ENCODE measurements around the gene PFDN5. TPM values are rescaled to one million over a fixed set of nuclear protein-coding genes. Genes with fewer than 3 reads are reported as not detected.

The PFDN5 gene
- total and polyA plus RNA-seq, 9 of the 15 experiments (the other 6 are each of a cell fraction or from before 2014, with no cell fraction given): 361 to 1,636 (median 742) TPM

GRCh38 chr12:53320352-53321195 is 25.2 kb downstream of the PFDN5 start:
- no peaks in the 10 kb centered on the region for H3K27me3 ChIP-seq (ENCODE audit: control insufficient read depth in 2 of 2, insufficient read depth in 2 of 2, low read length in 2 of 2)
- H3K9ac ChIP-seq (ENCODE audit: insufficient read depth in 1 of 2, low read depth in 2 of 2, low read length in 2 of 2): peak overlapping the region; percentile 93 to 99
- BruUV-seq (replicated peaks): TSS peak; percentile 89
- DNase-seq (ENCODE audit: extremely low read depth in 1 of 4, low spot score in 3 of 4) (no peak), ATAC-seq (no peak), FAIRE-seq (no peak)
- 25% methylated on average over 10 of the region's 10 CpGs for WGBS (ENCODE audit: insufficient coverage, low coverage, missing lambda C conversion rate)
- in situ Hi-C loops (cut with MboI): loop anchor here (10.0 kb wide), 1 partner anchor 184 kb away; the partner anchor contains the start of genes NPFF and TARBP2
- H3K27ac ChIP-seq (ENCODE audit: extremely low read depth, low read depth, low read length): peak overlapping the region; percentile 97
- no peaks in the 10 kb centered on the region for H4K20me1 ChIP-seq (replicated peaks; ENCODE audit: control insufficient read depth, insufficient read depth, low read length)
- H2AFZ ChIP-seq (ENCODE audit: low read depth, low read length): peak overlapping the region; percentile 99
- no peaks in the 10 kb centered on the region for H3K9me3 ChIP-seq (replicated peaks; ENCODE audit: control insufficient read depth, insufficient read depth, low read depth, low read length)
- H3K9me1 ChIP-seq (ENCODE audit: control insufficient read depth, insufficient read depth, low read length): peaks cover 4% of the 10 kb centered on the region
- H3K4me2 ChIP-seq (ENCODE audit: insufficient read depth, low read length): peak overlapping the region; percentile 85
- POLR2A ChIA-PET: interaction anchor here (0.6 to 3.9 kb wide), 36 partner anchors 10 to 961 kb away, joined by 3 to 38 read pairs (median 4); partner anchors contain the start of genes PFDN5, SP7 and TARBP2
- peaks cover 36% of the 10 kb centered on the region for H3K36me3 ChIP-seq (ENCODE audit: control insufficient read depth, insufficient read depth, low read length)
- H3K4me1 ChIP-seq (replicated peaks in 1 of 2; ENCODE audit: control insufficient read depth in 2 of 2, insufficient read depth in 2 of 2, low read length in 2 of 2): peaks cover 29 to 35% of the 10 kb centered on the region in 2 experiments
- intact Hi-C loops (cut with micrococcal nuclease): loop anchor here (1.0 to 10.0 kb wide), 3 partner anchors 25 to 104 kb away; partner anchors contain the start of genes AMHR2, ESPL1 and PFDN5
- H3K4me3 ChIP-seq: peak overlapping the region; percentile 75
- peaks cover 12% of the 10 kb centered on the region for H3K79me2 ChIP-seq (ENCODE audit: control insufficient read depth, insufficient read depth, low read length)
- CTCF ChIA-PET (ENCODE audit: low intra/inter-chr PET ratio): interaction anchor here (0.5 to 0.9 kb wide), 2 partner anchors 106 to 187 kb away, joined by 3 to 4 read pairs; no protein-coding TSS in a partner anchor
- peak; percentile 37 for TF ChIP-seq MAFK (IDR thresholded peaks at IDR 0.05; ENCODE audit: low read length)
- 0 out of 2 replicates have a peak, but pooled peaks have one; percentile 0 for TF ChIP-seq KAT7 (CRISPR knock-in tag; IDR thresholded peaks at IDR 0.05; ENCODE audit: borderline replicate concordance)
- 0 out of 2 replicates have a peak, but pooled peaks have one; percentile 33 for TF ChIP-seq CREB5 (CRISPR knock-in tag; IDR thresholded peaks at IDR 0.05)
- no peak for TF ChIP-seq ZNF274 (IDR thresholded peaks at IDR 0.05; ENCODE audit: borderline replicate concordance, low read depth, low read length)
- 0 out of 2 replicates have a peak, but pooled peaks have one; percentile 18 for TF ChIP-seq SMARCE1 (IDR thresholded peaks at IDR 0.05)
- TF ChIP-seq MTA2 (IDR thresholded peaks at IDR 0.05; ENCODE audit: low read depth): 0 out of 2 replicates have a peak, but pooled peaks have one; percentile 10
- no peak for TF ChIP-seq BRD9 (IDR thresholded peaks at IDR 0.05; ENCODE audit: low read depth, partially characterized antibody)
- TF ChIP-seq HDGF (IDR thresholded peaks at IDR 0.05): peak; percentile 87; the same call in 1 of the 2 replicates
- peak; percentile 74 for TF ChIP-seq MAFG (tag; conservative IDR thresholded peaks at IDR 0.05)
- peak; percentile 48; the same call in 1 of the 2 replicates for TF ChIP-seq MAFF (IDR thresholded peaks at IDR 0.05; ENCODE audit: low read length)
- 0 out of 2 replicates have a peak, but pooled peaks have one; percentile 42 for TF ChIP-seq TRIM25 (IDR thresholded peaks at IDR 0.05; ENCODE audit: borderline replicate concordance)
- TF ChIP-seq CBX5 (IDR thresholded peaks at IDR 0.05; ENCODE audit: borderline replicate concordance, low read depth): no peak
- TF ChIP-seq DPF2 (IDR thresholded peaks at IDR 0.05): peak; percentile 44; the same call in 1 of the 2 replicates
- peak; percentile 91 for TF ChIP-seq ZNF316 (IDR thresholded peaks at IDR 0.05)
- TF ChIP-seq LARP7 (IDR thresholded peaks at IDR 0.05): peak; percentile 21; the same call in 1 of the 2 replicates
- TF ChIP-seq PHB2 (IDR thresholded peaks at IDR 0.05; ENCODE audit: low read depth): peak; percentile 53; the same call in 1 of the 2 replicates
- peak in 1 of 2 experiments; percentile 80; a peak in 1 of 4 replicates for TF ChIP-seq MLLT1 (IDR thresholded peaks at IDR 0.05)
- TF ChIP-seq PTTG1 (tag; IDR thresholded peaks at IDR 0.05; ENCODE audit: low read depth): no peak
- TF ChIP-seq TCF7 (IDR thresholded peaks at IDR 0.05; ENCODE audit: borderline replicate concordance): no peak

Measured in K562 (cell line).